Esophagus squamous epithelium (tissue), 4 donors: ENCODE results near the gene PTPRN2.

Source experiments
- POLR2A ChIP-seq, 4 donors: fragments of 450-650 bp; IDR thresholded peaks; one replicate each; pipeline ENCODE4 v1.6.1; 2017; ENCODE audit warnings: antibody characterized with exemption in 4 of 4, mild to moderate bottlenecking in 4 of 4, moderate library complexity in 3 of 4
- TF ChIP-seq, protein P1 (sequence below), 6 experiments: fragments of 450-650 bp in 4 of 6; fragments of 200-600 bp in 2 of 6; sonication (generic) in 2 of 6; IDR thresholded peaks; one replicate each; pipeline ENCODE4 v1.5.1; 2016 to 2019; ENCODE audit warnings: antibody characterized with exemption in 6 of 6, mild to moderate bottlenecking in 4 of 6, moderate library complexity in 4 of 6

DNA sequence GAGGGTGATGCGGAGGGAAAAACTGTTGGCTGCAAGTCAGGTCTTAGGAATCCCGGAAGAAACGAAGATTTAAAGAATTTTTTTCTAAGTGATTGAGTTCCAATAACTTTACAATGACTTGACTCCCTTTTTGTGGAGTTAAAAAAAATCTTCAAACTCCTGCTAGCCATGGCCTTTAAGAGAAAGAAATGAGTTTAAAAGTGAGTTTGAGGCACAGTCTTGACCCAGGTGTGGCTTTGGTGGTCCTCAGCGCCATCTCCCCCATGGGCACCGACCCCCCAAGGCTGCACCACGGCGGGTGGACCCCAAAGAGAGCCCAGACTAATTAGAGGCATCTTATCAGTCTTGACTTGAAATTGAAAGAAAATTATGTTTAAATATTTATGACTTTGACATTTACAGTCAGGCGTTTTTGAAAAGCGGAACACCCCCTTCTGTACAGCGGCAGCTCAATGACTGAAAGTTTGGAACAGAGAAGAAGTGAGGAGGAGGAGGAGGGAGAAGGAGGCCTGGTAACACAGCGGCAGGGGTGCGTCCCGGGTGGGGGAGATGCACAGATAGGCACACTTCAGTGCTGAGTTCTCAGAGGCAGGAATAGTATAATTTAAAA lies 901.2 kb downstream of the PTPRN2 start:
- TF ChIP-seq, protein P1, sequence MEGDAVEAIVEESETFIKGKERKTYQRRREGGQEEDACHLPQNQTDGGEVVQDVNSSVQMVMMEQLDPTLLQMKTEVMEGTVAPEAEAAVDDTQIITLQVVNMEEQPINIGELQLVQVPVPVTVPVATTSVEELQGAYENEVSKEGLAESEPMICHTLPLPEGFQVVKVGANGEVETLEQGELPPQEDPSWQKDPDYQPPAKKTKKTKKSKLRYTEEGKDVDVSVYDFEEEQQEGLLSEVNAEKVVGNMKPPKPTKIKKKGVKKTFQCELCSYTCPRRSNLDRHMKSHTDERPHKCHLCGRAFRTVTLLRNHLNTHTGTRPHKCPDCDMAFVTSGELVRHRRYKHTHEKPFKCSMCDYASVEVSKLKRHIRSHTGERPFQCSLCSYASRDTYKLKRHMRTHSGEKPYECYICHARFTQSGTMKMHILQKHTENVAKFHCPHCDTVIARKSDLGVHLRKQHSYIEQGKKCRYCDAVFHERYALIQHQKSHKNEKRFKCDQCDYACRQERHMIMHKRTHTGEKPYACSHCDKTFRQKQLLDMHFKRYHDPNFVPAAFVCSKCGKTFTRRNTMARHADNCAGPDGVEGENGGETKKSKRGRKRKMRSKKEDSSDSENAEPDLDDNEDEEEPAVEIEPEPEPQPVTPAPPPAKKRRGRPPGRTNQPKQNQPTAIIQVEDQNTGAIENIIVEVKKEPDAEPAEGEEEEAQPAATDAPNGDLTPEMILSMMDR (IDR thresholded peaks at IDR 0.05): no peak
- TF ChIP-seq POLR2A (IDR thresholded peaks at IDR 0.05): no peak
